HG03039 (cell line): ENCODE data around the gene LOXHD1.

Experiments used
- ATAC-seq: cut with Tn5 transposase; IDR thresholded peaks from one replicate; pipeline ENCODE4 v1.9.1; 2021; ENCODE audit warnings: mild to moderate bottlenecking, moderate library complexity; ENCODE audit not compliant: unreplicated experiment

The LOXHD1 gene, protein sequence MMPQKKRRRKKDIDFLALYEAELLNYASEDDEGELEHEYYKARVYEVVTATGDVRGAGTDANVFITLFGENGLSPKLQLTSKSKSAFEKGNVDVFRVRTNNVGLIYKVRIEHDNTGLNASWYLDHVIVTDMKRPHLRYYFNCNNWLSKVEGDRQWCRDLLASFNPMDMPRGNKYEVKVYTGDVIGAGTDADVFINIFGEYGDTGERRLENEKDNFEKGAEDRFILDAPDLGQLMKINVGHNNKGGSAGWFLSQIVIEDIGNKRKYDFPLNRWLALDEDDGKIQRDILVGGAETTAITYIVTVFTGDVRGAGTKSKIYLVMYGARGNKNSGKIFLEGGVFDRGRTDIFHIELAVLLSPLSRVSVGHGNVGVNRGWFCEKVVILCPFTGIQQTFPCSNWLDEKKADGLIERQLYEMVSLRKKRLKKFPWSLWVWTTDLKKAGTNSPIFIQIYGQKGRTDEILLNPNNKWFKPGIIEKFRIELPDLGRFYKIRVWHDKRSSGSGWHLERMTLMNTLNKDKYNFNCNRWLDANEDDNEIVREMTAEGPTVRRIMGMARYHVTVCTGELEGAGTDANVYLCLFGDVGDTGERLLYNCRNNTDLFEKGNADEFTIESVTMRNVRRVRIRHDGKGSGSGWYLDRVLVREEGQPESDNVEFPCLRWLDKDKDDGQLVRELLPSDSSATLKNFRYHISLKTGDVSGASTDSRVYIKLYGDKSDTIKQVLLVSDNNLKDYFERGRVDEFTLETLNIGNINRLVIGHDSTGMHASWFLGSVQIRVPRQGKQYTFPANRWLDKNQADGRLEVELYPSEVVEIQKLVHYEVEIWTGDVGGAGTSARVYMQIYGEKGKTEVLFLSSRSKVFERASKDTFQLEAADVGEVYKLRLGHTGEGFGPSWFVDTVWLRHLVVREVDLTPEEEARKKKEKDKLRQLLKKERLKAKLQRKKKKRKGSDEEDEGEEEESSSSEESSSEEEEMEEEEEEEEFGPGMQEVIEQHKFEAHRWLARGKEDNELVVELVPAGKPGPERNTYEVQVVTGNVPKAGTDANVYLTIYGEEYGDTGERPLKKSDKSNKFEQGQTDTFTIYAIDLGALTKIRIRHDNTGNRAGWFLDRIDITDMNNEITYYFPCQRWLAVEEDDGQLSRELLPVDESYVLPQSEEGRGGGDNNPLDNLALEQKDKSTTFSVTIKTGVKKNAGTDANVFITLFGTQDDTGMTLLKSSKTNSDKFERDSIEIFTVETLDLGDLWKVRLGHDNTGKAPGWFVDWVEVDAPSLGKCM (N-terminal part only)

DNA sequence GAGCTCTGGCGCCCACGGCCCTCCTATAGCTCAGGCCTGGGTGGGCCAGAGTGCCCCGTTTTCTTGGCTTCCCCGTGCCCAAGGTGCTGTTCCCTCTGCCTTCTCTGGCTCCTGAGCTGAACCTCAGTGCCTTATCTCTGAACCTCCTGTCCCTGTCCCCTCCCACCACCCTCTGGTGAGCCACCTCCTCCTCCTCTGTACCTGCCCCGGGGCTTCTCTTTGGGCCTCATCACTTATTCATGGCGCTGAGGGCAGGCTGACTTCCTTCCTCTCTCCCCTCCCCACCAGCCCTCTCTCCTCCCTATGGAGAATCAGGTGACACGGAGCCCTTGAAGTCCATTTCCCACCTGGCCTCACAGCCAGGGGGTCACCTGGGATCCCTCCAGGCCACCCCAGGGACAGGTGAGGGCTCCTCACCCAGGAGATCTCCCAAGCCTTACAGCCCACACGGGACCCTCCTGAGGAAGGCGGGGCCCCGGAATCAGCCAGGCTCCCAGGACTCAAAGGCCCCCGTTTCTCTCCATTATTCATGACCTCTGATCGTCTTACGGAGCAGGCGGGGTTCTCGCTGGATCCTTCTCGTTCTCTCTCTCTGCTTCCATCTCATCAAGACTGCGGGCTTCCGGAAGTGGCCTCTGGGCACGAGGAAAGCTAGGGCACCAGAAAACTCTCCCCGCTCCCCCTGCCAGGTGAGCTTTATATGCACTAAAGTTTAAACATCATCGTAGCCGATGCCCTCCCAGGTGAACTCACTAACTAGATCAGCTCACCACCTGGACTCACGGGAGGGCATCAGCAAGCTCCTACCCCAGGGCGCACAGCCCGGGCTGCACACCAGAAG is at the start of gene LOXHD1:
LOXHD1 (minus strand) TSS at position 106 of the 841 bp plus-strand sequence. CDS start 187 bp downstream, outside the sequence.
- ATAC-seq: no peak

DNA sequence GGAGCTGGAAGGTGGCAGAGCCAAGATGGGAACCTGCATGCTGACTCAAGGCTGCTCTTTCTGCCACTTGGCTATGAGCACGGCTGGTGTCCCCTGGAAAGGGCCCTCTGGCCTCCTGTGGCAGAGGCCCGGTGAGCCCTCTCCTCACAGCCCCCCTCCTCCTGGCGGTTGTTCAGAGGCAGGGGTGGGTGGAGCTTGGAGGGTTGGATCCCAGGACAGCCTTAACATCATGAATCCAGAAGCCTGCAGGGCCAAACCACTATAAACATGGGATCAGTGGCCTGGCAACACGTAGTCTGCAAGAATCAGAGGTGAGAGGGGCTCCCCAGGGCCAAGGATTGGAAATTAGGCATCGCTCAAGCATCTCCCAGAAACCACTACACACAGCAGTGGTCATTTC is 48.5 kb upstream of the LOXHD1 start:
- ATAC-seq: no peak

DNA sequence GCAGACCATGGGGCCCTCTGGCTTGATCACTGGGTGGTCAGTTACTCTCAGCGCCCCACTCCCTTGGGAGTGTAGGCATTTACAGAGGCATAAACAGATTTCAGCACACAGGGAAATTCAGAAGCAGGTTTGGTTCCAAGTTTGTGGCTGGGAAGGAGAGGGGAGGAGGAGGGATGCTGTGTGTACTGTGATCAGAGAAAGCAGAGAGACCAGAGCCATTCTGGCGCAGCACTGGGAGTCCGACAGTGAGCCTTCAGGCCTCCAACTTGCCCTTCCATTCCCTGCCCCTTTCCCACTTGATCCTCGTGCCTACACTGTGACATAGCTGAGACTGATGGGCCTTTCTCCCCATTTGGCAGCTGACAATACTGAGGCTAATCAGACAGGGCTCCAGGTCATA is 47.8 kb upstream of the LOXHD1 start:
- ATAC-seq: no peak

DNA sequence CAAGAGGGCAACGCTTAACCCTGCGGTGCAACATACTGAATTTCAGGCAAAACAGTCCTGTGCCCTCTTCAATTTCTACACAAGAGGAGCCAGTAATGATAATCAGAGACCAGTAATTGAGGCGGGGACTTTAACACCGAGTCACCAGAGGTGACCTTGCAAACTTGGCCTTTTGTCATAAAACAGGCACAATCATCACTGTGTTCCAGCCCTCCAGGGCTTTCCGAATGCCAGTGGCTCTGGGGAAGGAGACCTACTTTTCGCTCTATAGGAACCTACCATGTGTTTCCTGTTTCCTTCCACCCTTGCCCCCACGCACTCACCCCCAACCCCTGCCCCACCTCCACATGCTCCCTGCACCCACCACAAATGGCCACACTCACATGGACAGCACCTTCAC is 47.2 kb upstream of the LOXHD1 start:
- ATAC-seq: no peak

DNA sequence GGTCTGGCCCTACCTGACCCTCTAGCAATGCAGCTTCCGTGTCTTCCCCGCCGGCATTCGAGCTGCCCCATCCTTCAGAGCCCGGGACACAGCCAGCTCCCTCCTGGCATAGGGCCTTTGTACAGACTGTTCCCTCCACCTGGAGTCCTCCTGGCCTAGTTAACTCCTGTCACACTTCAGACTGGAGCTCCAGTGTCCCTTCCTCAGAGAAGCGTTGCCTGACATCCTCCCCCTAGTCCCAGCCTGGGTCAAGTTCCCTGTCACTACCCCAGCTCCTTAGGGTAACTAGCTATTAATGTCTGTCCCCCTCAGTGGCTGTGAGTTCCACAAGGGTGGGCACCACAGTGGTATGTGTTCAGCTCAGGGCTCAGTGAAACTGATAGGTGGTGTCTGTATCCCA is 45.5 kb upstream of the LOXHD1 start:
- ATAC-seq: no peak

DNA sequence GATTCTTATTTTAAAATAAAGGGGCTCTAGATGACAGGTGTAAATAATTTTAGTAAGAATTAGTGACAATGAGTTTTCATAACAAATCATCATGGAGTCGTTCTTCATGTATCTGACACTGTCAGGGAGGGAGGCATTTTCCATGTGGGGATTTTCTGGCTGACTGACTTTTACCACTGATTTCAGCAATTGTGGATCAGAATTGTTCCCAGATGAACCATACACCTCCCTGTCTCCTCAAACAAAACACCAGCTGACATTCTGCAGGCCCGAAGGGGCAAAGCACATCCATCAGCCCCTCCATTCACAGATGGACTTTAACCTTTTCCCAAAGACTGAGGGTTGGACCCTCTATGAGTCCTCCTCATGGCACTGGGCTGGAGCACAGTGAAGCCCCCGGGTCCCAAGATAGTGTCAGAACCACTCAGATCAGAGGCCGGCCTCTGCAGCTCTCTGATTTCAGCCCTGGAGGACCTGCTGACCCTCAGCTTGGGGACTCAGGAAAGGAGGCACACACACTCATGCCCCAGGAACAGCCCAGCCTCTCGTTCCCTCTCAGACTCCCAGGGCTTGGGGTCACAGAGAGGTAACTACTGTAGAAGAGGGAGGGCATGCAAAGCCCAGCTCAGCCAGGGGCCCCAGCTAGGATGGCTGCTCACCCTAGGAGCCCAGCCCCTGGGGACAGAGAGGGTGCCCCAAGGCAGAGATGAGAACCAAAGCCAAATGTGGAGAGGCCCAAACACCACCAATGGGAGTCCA is 43.2 kb upstream of the LOXHD1 start:
- ATAC-seq: no peak

DNA sequence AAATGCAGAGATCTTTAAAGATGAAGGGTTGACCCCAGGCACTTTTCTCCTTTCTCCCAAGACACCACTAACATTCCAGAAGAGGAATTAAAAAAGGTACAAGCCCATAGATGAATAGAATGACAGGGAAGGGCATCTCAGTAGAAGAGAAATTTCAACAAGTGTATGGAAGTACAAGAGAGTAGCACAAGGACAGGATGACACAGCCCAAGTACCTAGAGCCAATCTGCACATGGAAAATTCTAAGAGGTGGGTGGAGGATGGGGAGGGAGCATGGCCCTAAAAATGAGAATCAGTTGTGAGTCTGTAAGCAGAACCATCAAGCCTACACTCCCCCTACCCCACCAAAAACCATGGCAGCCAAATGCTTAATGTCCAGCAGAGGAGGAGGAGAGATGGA is 39.7 kb upstream of the LOXHD1 start:
- ATAC-seq: no peak

DNA sequence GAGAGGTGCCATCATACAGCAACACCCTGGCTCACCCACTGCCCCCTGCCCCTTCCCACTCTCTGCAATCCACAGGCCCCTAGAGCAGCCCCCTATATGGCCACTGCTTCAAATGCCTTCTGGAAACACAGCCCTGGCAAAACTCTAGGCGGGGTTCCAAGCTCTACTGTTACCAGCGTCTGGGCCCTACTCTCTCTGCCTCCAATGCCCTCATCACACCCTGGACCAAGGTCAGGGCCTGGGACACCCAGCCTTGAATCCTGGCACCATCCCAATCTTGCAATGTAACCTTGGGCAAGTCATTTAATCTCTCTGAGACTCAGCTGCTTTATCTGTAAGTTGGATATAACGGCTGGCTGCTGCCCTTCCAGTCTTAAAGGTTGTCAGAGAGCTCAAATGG is 39.2 kb upstream of the LOXHD1 start:
- ATAC-seq: no peak

DNA sequence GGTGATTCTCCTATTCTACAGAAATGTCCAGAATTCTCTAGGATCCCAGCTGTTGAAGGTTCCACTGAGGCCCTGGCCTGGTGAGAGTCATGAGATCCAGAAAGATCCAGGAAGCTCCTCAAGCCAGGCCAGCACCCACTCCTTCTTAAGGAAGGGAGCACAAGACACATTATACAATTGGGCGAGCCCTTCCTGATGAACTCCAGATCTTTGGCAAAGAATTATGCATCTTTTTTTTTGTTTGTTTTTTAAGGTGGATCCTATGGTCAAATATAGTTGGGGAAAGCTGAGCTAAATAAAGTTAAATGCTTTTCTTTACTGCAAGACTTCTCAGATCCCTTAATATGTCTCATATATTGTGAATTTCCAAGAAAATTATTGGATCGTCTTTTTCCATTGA is 37.0 kb upstream of the LOXHD1 start:
- no peak for ATAC-seq

DNA sequence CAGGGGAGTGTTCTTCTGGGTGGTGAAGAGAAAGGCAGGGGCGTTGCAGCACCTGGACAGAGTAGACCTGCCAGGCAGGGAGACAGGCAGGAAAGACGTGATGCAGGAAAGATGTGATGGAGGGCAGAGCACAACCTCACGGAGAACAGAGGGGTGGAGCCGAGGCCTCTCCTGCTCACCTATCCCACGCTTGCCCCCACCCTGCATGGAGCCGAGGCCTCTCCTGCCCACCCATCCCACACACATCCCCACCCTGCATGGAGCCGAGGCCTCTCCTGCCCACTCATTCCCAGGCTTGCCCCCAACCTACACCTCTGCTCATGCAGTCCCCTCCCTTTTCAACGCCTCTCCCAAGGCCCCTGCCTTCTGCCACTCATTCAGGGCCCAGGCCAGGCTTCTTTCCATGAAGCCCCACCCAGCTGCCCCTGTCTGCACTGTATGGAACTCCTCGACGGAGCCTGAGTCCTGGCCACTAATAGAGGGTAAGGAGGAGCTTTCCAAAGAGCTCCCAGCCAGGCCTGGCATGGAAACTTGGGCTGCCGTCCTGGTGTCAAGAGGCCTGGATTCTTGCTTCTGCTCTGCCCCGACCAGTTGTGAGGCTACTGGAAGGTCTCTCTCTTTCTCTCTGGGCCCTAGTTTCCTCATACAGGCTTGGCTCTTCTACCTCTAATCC is 32.0 kb upstream of the LOXHD1 start:
- ATAC-seq: no peak

DNA sequence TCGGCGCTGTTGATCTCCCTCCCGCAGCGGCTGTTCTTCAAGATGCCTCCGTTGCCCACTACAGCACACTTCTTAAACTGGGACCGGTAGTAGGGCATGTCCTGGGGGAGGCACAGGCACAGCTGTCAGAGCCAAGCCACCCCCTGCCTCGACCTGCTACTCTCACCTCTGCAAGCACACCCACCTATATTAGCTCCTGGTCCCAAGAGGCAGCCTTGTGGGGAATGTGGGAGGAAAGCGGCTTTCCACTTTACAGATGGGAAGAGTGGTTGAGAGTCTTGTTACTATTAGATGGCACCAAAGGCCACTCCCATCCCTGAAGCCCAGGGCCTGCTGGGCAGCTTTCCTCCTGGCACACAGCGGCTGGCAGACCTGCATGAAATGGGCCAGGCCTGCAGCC is 29.2 kb upstream of the LOXHD1 start:
- no peak for ATAC-seq

DNA sequence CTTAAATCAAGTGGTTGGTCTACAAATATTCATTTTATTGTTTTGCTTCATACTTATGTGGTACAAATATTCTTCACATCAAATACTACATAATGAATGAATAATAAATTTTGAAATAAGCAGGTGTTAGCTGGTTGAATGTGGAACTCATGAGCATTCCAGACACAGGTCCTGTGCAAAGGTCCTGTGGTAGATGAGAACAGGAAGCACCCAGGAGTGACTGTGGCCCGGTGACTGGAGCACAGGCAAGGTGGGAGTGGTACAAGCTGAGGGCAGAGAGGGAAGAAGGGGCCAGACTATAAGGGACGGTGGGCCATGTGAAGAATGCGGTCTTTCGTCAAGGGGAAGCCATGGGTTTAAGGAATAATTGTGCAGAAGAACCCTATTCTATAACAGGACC is 26.2 kb upstream of the LOXHD1 start:
- ATAC-seq: no peak

DNA sequence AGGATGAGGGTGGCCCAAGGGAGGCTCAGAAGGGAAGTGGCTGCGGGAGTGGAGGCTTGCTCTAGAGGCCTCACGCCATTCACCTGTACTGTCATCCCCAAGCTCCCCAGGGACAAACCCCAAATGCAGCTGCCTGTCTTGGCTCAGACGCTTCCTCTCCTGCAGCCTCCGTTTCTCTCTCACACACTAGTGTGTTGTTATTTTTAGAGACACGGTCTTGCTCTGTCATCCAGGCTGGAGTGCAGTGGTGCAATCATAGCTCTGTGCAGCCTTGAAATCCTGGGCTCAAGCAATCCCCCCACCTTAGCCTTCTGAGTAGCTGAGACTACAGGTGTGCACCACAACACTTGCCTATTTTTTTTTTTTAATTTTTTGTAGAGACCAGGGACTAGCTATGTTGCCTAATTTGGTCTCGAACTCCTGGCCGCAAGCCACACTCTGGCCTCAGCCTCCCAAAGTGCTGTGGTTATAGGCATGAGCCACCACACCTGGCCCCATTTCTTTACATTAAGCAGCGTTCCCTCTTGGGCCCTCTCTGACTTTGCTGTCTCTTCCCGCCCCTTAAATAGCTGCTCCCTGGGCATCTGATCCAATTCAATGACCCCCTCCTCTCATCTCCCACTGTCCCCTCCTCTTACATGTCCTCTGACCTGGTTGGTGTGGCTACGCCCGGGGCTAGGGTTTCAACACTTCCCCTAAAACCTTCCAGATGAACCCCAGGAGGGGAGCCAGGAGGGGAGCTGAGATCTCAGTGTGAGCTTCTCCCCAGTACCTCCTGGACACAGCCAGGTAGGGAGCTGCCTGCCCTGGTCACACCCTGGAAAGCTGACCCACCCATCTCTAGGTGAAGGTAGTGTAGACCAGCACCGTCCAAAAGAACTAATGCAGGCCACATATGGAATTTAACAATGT is 24.0 kb upstream of the LOXHD1 start:
- ATAC-seq: no peak

DNA sequence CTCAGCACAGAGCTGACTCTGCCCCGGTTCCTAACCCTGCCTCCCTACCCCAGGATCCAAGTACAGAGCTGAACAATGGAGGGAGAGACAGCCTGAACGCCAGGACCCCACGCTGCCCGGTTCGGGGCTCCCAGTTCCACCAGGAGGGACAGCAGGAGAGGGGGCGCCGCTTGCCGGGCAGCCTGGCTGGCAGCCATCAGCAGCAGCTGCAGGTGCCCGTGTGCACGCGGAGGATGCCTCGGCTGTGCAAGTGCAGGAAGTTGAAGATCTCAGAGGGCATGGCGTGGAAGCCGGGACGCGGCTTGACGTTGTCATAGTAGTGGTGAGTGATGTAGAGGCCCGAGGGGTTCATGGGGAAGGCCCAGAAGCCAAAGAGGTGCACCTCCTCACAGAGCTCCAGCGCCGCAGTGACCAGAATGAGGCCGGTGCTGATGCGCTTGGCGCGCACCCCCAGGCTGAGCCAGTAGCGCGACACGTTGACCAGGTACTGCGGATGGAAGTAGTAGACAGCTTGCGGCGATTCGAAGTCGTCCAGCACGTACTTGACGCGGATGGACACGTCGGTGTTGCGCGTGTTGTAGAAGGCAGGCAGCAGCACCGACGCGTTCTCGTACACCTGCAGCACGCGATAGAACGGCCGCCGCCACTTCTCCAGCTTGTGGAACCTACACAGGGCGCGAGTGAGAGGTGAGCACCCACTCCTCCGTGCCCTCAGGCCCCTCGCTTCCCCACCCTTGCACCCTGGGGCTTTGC is 23.0 kb upstream of the LOXHD1 start:
- ATAC-seq: no peak

DNA sequence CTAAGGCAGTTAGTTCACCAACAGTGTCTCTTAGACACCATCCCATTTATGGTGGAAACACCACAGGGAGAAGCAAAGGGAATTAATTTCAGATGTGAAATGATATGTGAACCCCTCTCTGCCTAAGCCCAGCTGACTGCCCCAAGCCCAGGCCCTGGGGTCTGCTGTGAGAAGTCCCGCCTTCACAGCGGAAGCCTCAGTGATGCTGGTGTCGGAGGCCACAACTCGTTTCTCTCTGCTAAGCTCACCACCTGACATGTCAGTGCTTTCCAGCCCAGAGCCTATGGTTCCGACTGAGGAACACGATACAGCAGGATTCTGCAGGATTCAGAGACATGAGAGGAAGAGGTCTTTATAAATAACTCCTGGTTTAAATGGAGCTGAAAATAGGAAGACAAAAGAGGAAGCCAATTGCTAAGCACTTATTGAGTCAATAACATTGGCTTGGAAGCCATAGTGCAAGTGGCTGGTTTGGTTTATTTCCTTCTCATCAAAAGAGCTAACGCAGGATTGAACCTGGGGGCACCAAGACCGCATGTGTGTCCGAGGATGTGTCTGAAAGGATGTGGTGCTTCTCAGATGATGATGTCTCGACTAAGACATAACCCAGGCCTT is 21.9 kb upstream of the LOXHD1 start:
- no peak for ATAC-seq

DNA sequence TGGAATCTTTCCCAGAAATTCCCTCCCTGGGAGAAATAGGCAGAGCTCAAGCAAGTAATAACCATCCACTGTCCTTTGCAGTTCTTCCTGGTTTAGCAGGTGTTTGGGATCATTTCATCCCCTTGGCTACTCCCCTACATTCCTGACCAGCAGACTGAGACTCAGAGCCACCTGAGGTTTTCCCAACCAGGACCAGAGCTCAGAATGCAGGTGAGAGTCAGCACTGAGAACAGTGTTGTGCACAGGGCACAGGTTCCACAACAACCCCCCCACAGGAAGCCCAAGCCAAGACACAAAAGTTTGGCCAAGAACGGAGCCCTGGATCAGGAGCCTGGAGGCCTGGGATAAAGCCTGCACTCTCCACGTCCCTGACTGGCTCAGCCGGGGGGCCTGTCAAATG is 21.0 kb upstream of the LOXHD1 start:
- no peak for ATAC-seq

DNA sequence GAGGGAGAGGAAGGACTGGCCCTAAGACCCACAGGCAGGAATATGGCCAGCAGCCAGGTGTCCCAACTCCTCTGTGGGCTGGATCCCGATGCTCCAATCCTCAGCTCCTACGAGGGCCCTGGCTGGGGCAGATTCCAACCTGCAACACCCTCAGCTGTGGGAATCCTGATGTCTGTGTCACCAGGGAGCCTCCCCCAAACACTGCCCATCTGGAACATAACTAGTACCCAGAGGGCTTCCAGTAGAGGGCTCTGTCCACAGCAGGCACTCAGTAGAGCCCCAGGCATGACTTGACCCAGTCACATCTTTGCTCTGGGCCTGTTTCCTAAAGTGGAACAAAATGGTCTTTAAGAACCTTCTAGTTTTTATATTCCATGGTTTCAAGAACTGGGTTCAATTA is 20.6 kb upstream of the LOXHD1 start:
- ATAC-seq: no peak
